Measurements from ENCODE around the gene TBC1D17. TPM values are rescaled to one million over a fixed set of nuclear protein-coding genes. Genes with fewer than 3 reads are reported as not detected.

Gene TBC1D17
- total RNA-seq, 1 donor from 2014 or later, result 47.5 TPM

DNA sequence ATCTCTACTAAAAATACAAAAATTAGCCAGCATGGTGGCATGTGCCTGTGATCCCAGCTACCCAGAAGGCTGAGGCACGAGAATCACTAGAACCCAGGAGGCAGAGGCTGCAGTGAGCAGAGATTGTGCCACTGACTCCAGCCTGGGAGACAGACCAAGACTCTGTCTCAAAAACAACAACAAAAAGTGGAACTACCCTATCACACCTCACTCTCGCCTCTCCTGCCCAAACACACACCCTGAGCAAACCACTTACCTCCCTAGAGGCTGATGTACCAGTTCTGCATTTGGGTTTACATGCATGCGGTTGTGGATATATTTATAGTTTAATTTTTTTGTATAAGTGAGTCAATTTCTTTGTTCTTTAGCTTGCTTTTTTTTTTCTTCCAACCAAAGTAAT is 34.2 kb upstream of the TBC1D17 start:
- no peaks in the 10 kb centered on the region for H3K9me3 ChIP-seq (replicated peaks)
- intact Hi-C loops (cut with micrococcal nuclease), result no loop called here
- DNase-seq, result no peak
- no peak overlapping the region for H3K27ac ChIP-seq (replicated peaks)
- peaks cover 17% of the 10 kb centered on the region for H3K36me3 ChIP-seq
- TF ChIP-seq, protein P1, sequence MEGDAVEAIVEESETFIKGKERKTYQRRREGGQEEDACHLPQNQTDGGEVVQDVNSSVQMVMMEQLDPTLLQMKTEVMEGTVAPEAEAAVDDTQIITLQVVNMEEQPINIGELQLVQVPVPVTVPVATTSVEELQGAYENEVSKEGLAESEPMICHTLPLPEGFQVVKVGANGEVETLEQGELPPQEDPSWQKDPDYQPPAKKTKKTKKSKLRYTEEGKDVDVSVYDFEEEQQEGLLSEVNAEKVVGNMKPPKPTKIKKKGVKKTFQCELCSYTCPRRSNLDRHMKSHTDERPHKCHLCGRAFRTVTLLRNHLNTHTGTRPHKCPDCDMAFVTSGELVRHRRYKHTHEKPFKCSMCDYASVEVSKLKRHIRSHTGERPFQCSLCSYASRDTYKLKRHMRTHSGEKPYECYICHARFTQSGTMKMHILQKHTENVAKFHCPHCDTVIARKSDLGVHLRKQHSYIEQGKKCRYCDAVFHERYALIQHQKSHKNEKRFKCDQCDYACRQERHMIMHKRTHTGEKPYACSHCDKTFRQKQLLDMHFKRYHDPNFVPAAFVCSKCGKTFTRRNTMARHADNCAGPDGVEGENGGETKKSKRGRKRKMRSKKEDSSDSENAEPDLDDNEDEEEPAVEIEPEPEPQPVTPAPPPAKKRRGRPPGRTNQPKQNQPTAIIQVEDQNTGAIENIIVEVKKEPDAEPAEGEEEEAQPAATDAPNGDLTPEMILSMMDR (IDR thresholded peaks at IDR 0.05; ENCODE audit: borderline replicate concordance), result no peak
- H3K27me3 ChIP-seq (ENCODE audit: low read depth), result no peaks in the 10 kb centered on the region
- peaks cover 6% of the 10 kb centered on the region for H3K4me1 ChIP-seq
- no peak overlapping the region for H3K4me3 ChIP-seq

DNA sequence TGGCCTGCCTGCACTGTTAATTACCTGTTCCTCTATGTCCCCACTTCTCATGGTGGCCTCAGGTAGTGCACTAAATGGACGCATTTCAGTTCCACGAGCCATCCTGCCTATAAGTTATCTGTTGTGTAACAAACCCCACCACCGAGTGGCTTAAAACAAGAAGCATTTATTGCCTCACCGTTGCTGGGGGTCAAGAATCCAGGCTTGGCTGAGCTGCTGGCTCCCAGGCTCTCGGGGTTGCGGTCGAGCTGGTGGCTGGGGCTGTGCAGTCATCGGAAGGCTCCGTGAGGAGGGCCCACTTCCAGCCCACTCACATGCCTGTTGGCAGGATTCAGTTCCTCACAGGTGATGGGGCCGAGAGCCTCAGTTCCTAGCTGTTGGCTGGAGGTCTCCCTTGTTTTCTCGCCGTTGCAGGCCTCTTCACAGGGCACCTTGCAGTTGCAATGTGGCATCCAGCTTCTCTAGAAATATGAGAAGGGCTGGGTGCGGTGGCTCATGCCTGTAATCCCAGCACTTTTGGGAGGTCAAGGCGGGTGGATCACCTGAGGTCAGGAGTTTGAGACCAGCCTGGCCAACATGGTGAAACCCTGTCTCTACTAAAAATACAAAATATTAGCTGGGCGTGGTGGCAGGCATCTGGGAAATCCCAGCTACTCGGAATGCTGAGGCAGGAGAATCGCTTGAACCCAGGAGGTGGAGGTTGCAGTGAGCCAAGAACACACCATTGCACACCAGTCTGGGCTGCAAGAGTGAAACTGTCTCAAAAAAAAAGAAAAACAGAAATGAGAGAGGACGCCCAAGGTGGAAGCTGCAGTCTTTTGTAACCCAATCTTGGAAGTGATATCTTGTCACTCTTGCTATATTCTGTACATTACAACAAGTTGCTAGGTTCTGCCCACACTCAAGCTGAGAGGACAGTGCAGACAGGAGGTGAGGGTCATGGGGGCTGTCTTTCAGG is 33.1 kb upstream of the TBC1D17 start:
- Histone ChIP-seq H3K4me1 (peaks cover 1% of the 10 kb centered on the region), H3K9me3 (replicated peaks) (peaks cover 5% of the 10 kb centered on the region), H3K27me3 (ENCODE audit: low read depth) (no peaks in the 10 kb centered on the region), H3K36me3 (peaks cover 5% of the 10 kb centered on the region), H3K4me3 (no peak overlapping the region), H3K27ac (replicated peaks) (no peak overlapping the region)
- no peak for DNase-seq
- TF ChIP-seq, protein P1 (IDR thresholded peaks at IDR 0.05; ENCODE audit: borderline replicate concordance), result no peak
- intact Hi-C loops (cut with micrococcal nuclease), result no loop called here

DNA sequence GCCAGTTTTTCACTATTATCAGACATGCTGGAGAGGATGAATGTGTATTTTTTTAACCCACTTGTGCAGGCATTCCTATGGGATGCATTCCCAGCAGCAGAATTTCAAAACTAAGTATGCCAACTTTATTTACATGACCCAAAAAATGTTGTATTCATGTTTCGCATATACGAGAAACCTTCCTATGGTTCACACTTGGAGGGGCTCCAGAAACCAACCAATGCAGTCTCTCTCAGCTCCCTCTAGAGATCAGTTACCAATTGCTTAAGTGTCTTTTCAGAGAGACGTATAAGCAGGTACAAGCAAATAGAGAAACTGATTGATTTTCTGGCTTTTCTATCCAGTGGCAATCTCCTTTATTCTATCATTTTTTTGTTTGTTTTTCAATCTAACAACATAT is 32.1 kb upstream of the TBC1D17 start:
- Histone ChIP-seq H3K36me3 (no peaks in the 10 kb centered on the region), H3K9me3 (replicated peaks) (peaks cover 5% of the 10 kb centered on the region), H3K27ac (replicated peaks) (no peak overlapping the region), H3K27me3 (ENCODE audit: low read depth) (no peaks in the 10 kb centered on the region), H3K4me1 (peaks cover 9% of the 10 kb centered on the region), H3K4me3 (no peak overlapping the region)
- DNase-seq, result no peak
- TF ChIP-seq, protein P1 (IDR thresholded peaks at IDR 0.05; ENCODE audit: borderline replicate concordance), result no peak
- intact Hi-C loops (cut with micrococcal nuclease), result no loop called here

DNA sequence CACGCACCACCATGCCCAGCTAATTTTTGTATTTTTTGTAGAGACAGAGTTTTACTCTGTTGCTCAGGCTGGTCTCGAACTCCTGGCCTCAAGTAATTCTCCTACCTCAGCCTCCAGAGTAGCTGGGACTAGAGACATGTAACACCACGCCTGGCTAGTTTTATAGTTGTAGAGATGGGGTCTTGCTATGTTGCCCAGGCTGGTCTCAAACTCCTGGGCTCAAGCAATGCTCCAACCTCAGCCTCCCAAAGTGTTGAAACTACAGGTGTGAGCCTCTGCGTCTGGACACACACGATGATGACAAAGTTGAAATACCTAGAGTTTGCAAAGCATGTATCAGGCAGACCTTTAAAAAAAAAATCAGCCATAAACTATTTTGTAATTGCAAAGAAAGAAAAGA is 31.1 kb upstream of the TBC1D17 start:
- Histone ChIP-seq H3K27ac (replicated peaks) (no peak overlapping the region), H3K4me3 (no peak overlapping the region), H3K27me3 (ENCODE audit: low read depth) (no peaks in the 10 kb centered on the region), H3K36me3 (no peaks in the 10 kb centered on the region), H3K4me1 (peaks cover 13% of the 10 kb centered on the region), H3K9me3 (replicated peaks) (peaks cover 5% of the 10 kb centered on the region)
- DNase-seq, result no peak
- intact Hi-C loops (cut with micrococcal nuclease), result no loop called here
- TF ChIP-seq, protein P1 (IDR thresholded peaks at IDR 0.05; ENCODE audit: borderline replicate concordance), result no peak

DNA sequence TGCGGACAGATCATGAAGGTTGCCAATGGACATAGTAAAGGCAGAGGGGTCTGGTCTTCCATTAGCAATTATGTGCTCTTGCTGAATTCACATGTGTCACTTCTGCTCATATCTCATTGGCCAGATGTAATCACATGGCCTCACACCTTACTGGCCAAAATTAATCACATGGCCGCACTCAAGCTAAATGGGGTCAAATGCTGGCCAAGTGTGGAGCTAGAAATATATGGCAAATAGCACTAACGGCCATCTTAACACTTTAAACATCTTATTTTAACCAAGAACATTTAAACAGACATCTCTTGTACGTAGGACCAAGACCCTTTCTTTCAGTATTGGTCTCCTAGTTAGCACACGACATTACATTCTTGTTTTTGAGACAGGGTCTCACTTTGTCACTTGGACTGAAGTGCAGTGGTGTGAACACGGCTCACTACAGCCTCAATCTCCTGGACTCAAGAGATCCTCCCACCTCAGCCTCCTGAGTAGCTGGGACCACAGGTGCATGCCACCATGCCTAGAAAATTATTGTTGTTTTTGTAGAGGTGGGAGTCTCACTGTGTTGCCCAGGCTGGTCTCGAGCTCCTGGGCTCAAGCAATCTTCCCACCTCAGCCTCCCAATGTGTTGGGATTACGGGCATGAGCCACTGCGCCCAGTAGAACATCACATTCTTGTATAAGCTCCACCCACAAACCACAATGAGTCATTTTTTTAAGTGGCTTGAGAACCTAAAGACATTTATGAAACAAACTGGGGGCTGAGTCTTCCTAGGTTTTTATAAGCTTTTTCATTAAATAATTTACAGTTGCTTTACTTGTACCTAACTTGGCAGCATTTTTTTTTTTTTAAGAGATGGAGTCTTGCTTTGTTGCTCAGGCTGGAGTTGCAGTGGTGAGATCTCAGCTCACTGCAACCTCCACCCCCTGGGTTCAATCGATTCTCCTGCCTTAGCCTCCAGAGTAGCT is 29.5 kb upstream of the TBC1D17 start:
- TF ChIP-seq, protein P1 (IDR thresholded peaks at IDR 0.05; ENCODE audit: borderline replicate concordance), result no peak
- DNase-seq, result no peak
- H3K36me3 ChIP-seq, result no peaks in the 10 kb centered on the region
- H3K4me1 ChIP-seq, result peaks cover 27% of the 10 kb centered on the region
- intact Hi-C loops (cut with micrococcal nuclease), result no loop called here
- no peak overlapping the region for H3K27ac ChIP-seq (replicated peaks)
- H3K27me3 ChIP-seq (ENCODE audit: low read depth), result no peaks in the 10 kb centered on the region
- no peak overlapping the region for H3K4me3 ChIP-seq
- peaks cover 5% of the 10 kb centered on the region for H3K9me3 ChIP-seq (replicated peaks)

All from left ventricle myocardium inferior (tissue), 1 donor.